Measurements from ENCODE around the gene SPPL3.

DNA sequence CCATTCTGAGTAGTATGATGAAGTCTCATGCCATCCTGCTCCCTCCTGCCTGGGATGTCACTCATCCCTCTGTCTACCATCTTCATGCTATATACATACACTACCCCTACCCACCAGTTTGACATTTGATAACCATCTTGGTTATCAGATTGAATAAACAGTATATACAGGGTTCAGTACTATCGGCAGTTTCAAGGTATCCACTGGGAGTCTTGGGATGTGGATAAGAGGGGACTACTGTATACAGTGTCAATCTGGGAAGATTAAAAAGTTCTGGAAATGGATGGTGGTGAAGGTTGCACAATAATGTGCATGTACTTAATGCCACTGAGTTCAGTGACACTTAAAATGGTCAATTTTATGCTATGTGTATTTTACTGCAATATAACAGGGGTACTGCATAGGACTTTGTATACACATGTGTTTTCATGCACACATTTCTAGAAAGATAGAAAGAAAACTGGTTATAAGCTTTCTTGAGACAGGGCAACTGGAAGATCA lies 22.1 kb downstream of the SPPL3 start:
- TF ChIP-seq, protein P1, sequence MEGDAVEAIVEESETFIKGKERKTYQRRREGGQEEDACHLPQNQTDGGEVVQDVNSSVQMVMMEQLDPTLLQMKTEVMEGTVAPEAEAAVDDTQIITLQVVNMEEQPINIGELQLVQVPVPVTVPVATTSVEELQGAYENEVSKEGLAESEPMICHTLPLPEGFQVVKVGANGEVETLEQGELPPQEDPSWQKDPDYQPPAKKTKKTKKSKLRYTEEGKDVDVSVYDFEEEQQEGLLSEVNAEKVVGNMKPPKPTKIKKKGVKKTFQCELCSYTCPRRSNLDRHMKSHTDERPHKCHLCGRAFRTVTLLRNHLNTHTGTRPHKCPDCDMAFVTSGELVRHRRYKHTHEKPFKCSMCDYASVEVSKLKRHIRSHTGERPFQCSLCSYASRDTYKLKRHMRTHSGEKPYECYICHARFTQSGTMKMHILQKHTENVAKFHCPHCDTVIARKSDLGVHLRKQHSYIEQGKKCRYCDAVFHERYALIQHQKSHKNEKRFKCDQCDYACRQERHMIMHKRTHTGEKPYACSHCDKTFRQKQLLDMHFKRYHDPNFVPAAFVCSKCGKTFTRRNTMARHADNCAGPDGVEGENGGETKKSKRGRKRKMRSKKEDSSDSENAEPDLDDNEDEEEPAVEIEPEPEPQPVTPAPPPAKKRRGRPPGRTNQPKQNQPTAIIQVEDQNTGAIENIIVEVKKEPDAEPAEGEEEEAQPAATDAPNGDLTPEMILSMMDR (IDR thresholded peaks at IDR 0.05): no peak
- no peak for TF ChIP-seq EZH2 (IDR thresholded peaks at IDR 0.05)
- no peak for TF ChIP-seq EZH2phosphoT487 (IDR thresholded peaks at IDR 0.05)
